Measurements from ENCODE around the gene AGBL1.

- no peak for TF ChIP-seq CTCF (optimal IDR thresholded peaks at IDR 0.05 in 1 of 3, IDR thresholded peaks at IDR 0.05 in 1 of 3, conservative IDR thresholded peaks at IDR 0.05 in 1 of 3; ENCODE audit: extremely low read depth in 1 of 3, insufficient read depth in 2 of 3, low read length in 3 of 3)
- TF ChIP-seq EZH2 (IDR thresholded peaks at IDR 0.05; ENCODE audit: low read length): no peak
Observed at GRCh38 chr15:86328658-86329057, 249.0 kb downstream of the AGBL1 start.
